ENCODE data around the gene VPS36. TPM values are rescaled to one million over a fixed set of nuclear protein-coding genes. Genes with fewer than 3 reads are reported as not detected.
"Not testable (repeated sequence)": the region's sequence is repeated elsewhere in the genome, so short reads cannot be mapped to it uniquely, and the experiment has no call there.

Gene VPS36
- total RNA-seq, 1 experiment from 2014 or later, result 29.2 TPM

- not testable (repeated sequence) for H3K4me3 Mint-ChIP-seq; DNase-seq; H3K18ac ChIP-seq (ENCODE audit: insufficient read length, low read depth, low read length); H3K27me3 Mint-ChIP-seq (ENCODE audit: low read depth); H2BK5ac ChIP-seq (ENCODE audit: insufficient read length, low read length); H3K9ac ChIP-seq (ENCODE audit: extremely low read depth, insufficient read length, low read length); H3K9me3 Mint-ChIP-seq; H3K23me2 ChIP-seq (ENCODE audit: insufficient read length, low read depth, low read length, poor library complexity, severe bottlenecking); H2BK120ac ChIP-seq (ENCODE audit: low read depth, low read length, poor library complexity, severe bottlenecking); H3T11ph ChIP-seq (ENCODE audit: low read length); H3K79me2 ChIP-seq (ENCODE audit: insufficient read depth, low read length); H2BK12ac ChIP-seq (ENCODE audit: insufficient read length, low read depth, low read length); H3K23ac ChIP-seq (ENCODE audit: insufficient read length, low read depth, low read length); H4K8ac ChIP-seq (replicated peaks; ENCODE audit: insufficient read length, low read depth, low read length); H3K79me1 ChIP-seq (ENCODE audit: insufficient read depth, low read depth, low read length, poor library complexity, severe bottlenecking); H3K56ac ChIP-seq (ENCODE audit: insufficient read length, low read depth, low read length); H2AK5ac ChIP-seq (ENCODE audit: insufficient read length, low read length); H4K20me1 ChIP-seq (ENCODE audit: control insufficient read depth, insufficient read depth, insufficient read length); H3K4me2 ChIP-seq (ENCODE audit: insufficient read depth, insufficient read length, low read length); H4K91ac ChIP-seq (ENCODE audit: insufficient read length, low read depth, low read length); H2BK15ac ChIP-seq (ENCODE audit: low read depth, low read length); H2AFZ ChIP-seq (ENCODE audit: low read length); H3K9me3 ChIP-seq (ENCODE audit: control insufficient read depth, low read depth, low read length); H4K5ac ChIP-seq (ENCODE audit: insufficient read length, low read depth, low read length); H3K4ac ChIP-seq (ENCODE audit: low read depth, low read length); H2BK20ac ChIP-seq (ENCODE audit: low read depth, low read length, poor library complexity, severe bottlenecking); H3K4me1 Mint-ChIP-seq; H3K27me3 ChIP-seq (ENCODE audit: insufficient read depth, low read length); H3K27ac ChIP-seq (ENCODE audit: insufficient read length, low read depth, low read length); H3K14ac ChIP-seq (ENCODE audit: insufficient read depth, low read length); H3K4me1 ChIP-seq (ENCODE audit: insufficient read depth, low read length)
- peak overlapping the region in 2 of 3 experiments; percentile 28 to 49; a peak in 1 of 7 replicates for H3K27ac Mint-ChIP-seq
- peaks cover 0 to 13% (median 7%) of the 10 kb centered on the region in 3 experiments; a peak in 4 of 7 replicates for H3K36me3 Mint-ChIP-seq (ENCODE audit: insufficient read depth in 1 of 3, low read depth in 3 of 3)
- WGBS (ENCODE audit: extremely low coverage, insufficient read length, low lambda C conversion rate), result no CpG with 5 or more reads among the region's 7 CpGs
Measured at GRCh38 chr13:52480677-52481428, 30.4 kb upstream of the VPS36 start.

GRCh38 chr13:52468487-52468886 lies 18.1 kb upstream of the VPS36 start:
- H3T11ph ChIP-seq (ENCODE audit: low read length); H3K27me3 ChIP-seq (ENCODE audit: insufficient read depth, low read length); H2BK15ac ChIP-seq (ENCODE audit: low read depth, low read length); H3K27ac Mint-ChIP-seq; DNase-seq; H4K5ac ChIP-seq (ENCODE audit: insufficient read length, low read depth, low read length); H3K27me3 Mint-ChIP-seq (ENCODE audit: low read depth); H3K14ac ChIP-seq (ENCODE audit: insufficient read depth, low read length); H3K79me2 ChIP-seq (ENCODE audit: insufficient read depth, low read length); H3K23ac ChIP-seq (ENCODE audit: insufficient read length, low read depth, low read length); H3K56ac ChIP-seq (ENCODE audit: insufficient read length, low read depth, low read length); H4K20me1 ChIP-seq (ENCODE audit: control insufficient read depth, insufficient read depth, insufficient read length); H4K91ac ChIP-seq (ENCODE audit: insufficient read length, low read depth, low read length); H3K18ac ChIP-seq (ENCODE audit: insufficient read length, low read depth, low read length); H2BK5ac ChIP-seq (ENCODE audit: insufficient read length, low read length); H3K4me2 ChIP-seq (ENCODE audit: insufficient read depth, insufficient read length, low read length); H3K4me1 ChIP-seq (ENCODE audit: insufficient read depth, low read length); H2BK20ac ChIP-seq (ENCODE audit: low read depth, low read length, poor library complexity, severe bottlenecking); H2AFZ ChIP-seq (ENCODE audit: low read length); H3K4ac ChIP-seq (ENCODE audit: low read depth, low read length); H2BK120ac ChIP-seq (ENCODE audit: low read depth, low read length, poor library complexity, severe bottlenecking); H3K79me1 ChIP-seq (ENCODE audit: insufficient read depth, low read depth, low read length, poor library complexity, severe bottlenecking); H3K9me3 Mint-ChIP-seq; H2AK5ac ChIP-seq (ENCODE audit: insufficient read length, low read length); H3K27ac ChIP-seq (ENCODE audit: insufficient read length, low read depth, low read length); H3K4me3 Mint-ChIP-seq; H4K8ac ChIP-seq (replicated peaks; ENCODE audit: insufficient read length, low read depth, low read length); H3K23me2 ChIP-seq (ENCODE audit: insufficient read length, low read depth, low read length, poor library complexity, severe bottlenecking); H3K9me3 ChIP-seq (ENCODE audit: control insufficient read depth, low read depth, low read length); H3K9ac ChIP-seq (ENCODE audit: extremely low read depth, insufficient read length, low read length); H2BK12ac ChIP-seq (ENCODE audit: insufficient read length, low read depth, low read length); H3K4me1 Mint-ChIP-seq: not testable (repeated sequence)
- WGBS (ENCODE audit: extremely low coverage, insufficient read length, low lambda C conversion rate), result no CpG with 5 or more reads among the region's 2 CpGs
- peaks cover 40 to 86% (median 80%) of the 10 kb centered on the region in 3 experiments; a peak in 6 of 7 replicates for H3K36me3 Mint-ChIP-seq (ENCODE audit: insufficient read depth in 1 of 3, low read depth in 3 of 3)
